ENCODE measurements around the gene TEX13D.
"Not testable (repeated sequence)": the region's sequence is repeated elsewhere in the genome, so short reads cannot be mapped to it uniquely, and the experiment has no call there.

TEX13D gene

GRCh38 chrX:124332481-124333424 is at the start of gene TEX13D:
TEX13D (plus strand) TSS chrX:124332660; CDS start chrX:124332918, 258 bp downstream.
- DNase-seq = no peak

DNA sequence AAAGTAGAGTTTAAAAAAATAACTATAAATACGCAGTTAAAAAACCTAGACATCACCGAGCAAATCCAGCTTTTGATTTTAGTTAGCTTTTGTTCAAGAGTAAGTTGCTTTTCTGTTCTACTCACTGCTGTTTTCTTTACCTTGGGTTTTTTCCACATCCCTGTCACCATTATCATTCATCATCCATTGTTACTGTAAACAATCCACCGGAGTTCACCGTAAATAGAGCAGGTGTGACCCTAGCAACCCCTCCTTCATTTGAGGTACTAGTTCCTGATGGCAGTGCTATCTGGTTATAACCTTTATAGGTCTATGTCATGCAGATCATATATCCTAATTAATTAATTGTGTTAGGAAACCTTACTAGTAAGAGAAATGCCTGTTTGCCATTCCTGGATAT is 43.0 kb upstream of the TEX13D start:
- DNase-seq = no peak

DNA sequence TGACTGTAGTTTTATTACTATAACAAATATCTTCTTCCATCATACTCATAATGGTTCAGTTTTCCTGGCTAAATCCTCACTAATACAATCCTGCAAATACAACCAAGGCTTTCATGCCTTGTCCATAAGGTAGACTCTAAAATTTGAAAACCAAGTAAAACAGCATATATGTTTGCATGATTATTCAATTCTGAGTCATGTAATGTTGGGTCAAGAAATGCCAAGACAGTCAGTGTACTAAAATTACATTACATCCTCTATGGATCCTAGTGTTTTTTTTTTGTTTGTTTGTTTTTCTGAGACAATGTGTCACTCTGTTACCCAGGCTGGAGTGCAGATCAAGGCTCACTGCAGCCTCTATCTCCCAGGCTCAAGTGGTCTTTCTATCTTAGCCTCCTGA is 38.6 kb upstream of the TEX13D start:
- DNase-seq = no peak

DNA sequence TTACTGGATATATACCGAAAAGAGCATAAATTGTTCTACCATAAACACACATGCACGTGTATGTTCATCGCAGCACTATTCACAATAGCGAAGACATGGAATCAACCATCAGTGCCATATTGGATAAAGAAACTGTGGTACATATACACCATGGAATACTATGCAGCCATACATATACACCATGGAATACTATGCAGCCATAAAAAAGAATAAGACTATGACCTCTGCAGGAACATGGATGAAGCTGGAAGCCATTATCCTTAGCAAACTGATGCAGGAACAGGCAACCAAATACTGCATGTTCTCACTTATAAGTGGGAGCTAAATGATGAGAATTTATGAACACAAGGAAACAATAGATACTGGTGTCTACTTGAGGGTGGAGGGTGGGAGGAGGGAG is 33.1 kb upstream of the TEX13D start:
- DNase-seq = not testable (repeated sequence)

GRCh38 chrX:124300405-124300804 is 32.1 kb upstream of the TEX13D start:
- no peak for DNase-seq

DNA sequence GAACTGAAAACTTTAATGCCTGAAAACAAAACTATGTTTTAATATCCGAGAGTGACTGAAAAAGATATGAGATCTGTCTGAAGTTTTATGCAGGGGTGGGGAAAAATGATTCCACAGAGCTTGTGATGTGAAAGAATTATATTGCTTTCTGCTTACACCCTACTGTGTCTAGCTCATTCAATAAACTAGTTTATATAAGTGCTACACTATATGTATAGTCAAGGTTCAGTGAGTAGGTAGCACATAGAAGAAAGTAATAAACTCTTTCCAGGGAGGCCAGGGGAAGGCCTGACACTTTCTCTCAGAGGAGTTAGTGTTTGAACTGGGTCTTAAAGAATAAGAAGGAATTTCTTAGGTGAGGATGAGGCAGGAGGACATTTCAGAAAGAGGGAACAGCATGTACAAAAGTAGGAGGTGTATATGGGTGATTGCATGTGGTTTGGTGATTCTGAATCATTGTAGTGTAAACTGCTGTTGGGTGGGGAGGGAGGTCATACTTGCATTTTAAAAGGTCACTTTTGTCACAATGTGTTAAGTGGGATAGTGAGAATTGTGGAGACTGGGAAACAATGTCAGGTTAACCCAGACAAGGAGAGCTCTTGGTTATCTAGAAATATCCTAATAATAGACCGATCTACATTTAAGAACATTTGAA is 25.1 kb upstream of the TEX13D start:
- no peak for DNase-seq

- no peak for DNase-seq
Observed at GRCh38 chrX:124325732-124326131, 6.7 kb upstream of the TEX13D start.

DNA sequence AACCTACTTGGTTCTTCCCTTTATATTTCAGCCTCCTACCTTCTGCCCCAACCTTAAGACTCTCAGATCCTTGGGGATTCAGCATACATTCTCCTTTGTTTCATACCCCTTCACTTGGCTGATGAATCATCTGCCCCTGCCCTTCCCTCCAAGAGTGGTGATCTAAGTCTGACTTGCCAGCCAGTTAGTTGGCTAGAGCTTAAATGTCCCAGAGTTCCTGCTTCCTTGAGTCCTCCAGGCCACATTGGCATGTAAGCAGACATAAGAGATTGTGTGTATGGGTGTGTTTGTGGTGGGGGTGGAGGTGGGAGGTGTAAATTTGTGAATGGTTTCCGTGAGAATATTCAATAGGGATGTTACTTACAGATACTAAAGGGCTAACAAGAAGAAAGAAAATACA is 3.7 kb upstream of the TEX13D start:
- no peak for DNase-seq

- DNase-seq = no peak
Observed at GRCh38 chrX:124333862-124334261, 1.4 kb downstream of the TEX13D start.

GRCh38 chrX:124334555-124334954 is 2.1 kb downstream of the TEX13D start:
- not testable (repeated sequence) for DNase-seq

GRCh38 chrX:124335598-124335997 is 3.1 kb downstream of the TEX13D start:
- no peak for DNase-seq

- DNase-seq = no peak
Observed at GRCh38 chrX:124337916-124338315, 5.5 kb downstream of the TEX13D start.

DNA sequence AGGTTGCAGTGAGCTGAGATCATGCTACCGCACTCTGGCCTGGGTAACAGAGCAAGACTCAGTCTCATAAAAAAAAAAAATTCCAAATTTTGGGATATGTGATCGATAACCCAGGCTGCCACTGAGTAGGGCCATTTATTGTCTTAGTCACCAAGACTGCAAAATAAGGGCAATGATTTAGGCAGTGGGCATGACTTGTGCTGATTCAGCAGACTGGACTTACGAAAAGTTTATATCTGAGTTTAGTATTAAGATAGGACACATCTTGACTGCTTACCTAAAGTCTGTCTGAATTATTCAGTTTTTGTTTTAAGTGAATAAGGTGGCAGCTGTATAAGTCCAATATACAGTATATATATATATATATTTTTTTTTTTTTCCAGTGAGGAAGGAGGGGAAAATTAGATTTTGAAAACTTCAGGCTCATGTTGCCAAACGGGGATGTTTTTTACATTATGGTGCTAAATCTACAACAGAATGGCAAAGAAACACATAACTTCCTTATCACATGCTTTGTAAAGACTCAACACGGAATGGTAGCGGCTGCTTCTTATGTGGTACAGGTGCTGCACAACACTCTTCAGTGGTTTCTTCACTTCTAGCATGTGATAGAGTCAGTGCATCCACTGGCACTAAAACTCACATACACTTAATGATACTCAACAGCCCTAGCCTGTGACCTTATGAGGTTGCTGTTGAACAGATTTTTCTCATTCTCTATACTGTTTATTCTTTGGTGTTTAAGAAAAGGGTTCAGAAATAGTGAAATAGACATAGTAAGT is 6.5 kb downstream of the TEX13D start:
- no peak for DNase-seq

- no peak for DNase-seq
Observed at GRCh38 chrX:124341396-124342132, 9.1 kb downstream of the TEX13D start.

DNA sequence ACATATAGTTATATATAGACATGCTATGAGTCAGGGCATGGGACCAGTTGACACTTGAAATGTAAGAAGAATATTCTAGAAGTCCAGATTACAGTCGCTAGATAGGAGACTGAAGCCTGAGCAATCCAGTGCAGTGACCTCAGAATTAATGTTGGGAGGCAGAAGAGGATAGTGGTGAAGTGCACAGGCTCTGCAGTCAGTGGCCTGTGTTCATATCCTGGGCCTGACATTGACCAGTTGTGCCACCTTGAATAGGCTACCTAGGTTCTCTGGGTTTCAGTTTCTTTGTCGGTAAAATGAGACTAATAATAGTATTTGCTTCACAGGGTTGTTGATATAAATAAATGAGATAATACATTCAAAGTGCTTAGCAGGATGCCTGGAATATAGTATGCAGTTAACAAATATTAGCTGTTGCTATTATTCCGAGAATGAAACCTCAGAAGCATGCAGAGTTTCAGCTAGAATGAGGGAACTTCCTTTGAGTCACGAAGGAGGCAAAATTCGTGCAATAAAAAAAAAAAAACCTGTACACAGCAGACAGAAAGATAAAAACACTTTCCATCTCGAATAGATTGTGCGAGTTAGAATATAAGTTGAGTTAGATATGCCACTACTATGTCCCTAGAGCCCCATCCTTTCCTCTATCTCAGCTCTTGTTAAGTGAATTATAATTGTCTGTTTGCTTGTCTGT is 9.9 kb downstream of the TEX13D start:
- DNase-seq = no peak

DNA sequence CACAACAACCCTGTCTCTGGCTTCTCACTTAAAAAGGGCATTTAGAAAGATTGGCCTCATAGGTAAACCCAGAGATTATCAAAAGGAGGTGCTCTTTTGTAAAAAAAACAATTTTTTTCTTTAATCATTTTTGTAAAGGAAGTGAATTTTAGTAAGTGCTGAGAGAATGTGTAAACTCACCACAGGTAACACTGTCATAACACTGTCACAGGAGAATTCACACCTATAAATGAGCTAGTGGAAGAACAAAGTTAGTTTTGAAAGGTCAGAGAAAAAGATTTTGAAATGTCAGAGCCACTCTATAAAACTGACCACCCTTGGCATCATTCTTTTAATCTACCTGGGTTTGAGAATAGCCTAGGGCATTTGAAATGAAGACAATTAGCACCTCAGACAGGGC is 10.6 kb downstream of the TEX13D start:
- DNase-seq = no peak

DNA sequence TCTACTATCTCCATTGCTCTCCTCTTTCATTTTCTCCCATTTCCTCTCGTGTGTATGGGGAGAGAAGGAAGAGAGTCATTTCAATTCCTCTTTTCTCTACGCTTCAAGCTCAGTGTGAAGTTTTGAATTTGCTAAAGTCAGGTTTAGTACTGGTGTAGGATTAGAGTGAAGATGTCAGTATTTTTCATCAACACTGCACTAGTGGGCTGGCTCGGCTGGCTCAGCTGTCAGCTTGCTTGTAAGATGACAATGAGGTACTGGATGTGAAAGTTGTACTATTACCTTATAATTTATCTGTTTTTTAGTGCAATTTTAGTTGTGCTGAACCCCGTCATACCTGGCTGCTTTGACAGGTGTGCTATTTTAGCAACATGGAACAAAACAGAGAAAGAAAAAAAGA is 11.8 kb downstream of the TEX13D start:
- DNase-seq = no peak

DNA sequence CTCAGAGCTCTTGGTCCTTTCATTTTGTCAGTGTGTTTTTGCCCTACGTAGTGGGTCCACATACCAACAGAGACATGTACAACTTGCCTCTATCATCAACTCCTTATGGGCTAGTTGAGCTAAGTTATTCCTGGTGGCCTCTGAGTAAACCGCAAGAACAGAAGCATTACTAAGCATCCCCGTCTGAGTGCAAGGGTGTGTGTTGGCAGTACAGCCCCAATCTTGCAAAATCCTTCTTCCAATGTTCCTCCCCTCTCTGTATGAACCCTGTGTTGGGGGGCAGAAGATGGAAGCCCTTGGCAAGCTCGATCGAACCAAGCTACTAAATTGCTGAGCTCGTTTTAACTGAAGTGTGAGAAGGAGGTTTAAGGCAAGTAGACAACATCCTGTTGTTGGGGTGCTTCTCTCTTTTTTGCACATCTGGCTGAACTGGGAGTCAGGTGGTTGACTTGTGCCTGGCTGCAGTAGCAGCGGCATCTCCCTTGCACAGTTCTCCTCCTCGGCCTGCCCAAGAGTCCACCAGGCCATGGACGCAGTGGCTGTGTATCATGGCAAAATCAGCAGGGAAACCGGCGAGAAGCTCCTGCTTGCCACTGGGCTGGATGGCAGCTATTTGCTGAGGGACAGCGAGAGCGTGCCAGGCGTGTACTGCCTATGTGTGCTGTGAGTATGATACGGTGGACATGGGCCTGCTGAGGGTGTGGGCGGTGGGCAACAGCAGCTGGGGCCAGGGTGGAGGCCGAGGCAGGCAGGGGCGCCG is 13.8 kb downstream of the TEX13D start, which contains the start of gene SH2D1A:
Gene SH2D1A (plus strand): TSS at position 447 of the 760 bp plus-strand sequence. CDS start 80 bp downstream, at position 527.
- no peak for DNase-seq

GRCh38 chrX:124346877-124347241 is 14.4 kb downstream of the TEX13D start:
- no peak for DNase-seq

GRCh38 chrX:124347242-124347641 is 14.8 kb downstream of the TEX13D start:
- no peak for DNase-seq

- DNase-seq = no peak
Observed at GRCh38 chrX:124348182-124348581, 15.7 kb downstream of the TEX13D start.

Data from HCEC 1CT (cell line).